Right atrium auricular region (tissue), 2 donors: ENCODE results near the gene MAPT. TPM values are rescaled to one million over a fixed set of nuclear protein-coding genes. Genes with fewer than 3 reads are reported as not detected.

Experiments
- DNase-seq: peaks from one replicate; pipeline ENCODE4 v3.0.0-alpha.2; 2019; ENCODE audit warnings: low spot score
- H3K27ac ChIP-seq, 2 donors: fragments of 200-600 bp; sonication (generic); 1 replicate in 1 of 2; 2 replicates in 1 of 2; pipeline ENCODE4 v1.5.1; 2016 to 2019
- H3K27me3 ChIP-seq, 2 donors: fragments of 200-600 bp; sonication (generic); one replicate each; pipeline versions ENCODE4 v1.5.1 to v1.6.0; 2017 to 2019
- H3K36me3 ChIP-seq: fragments of 200-600 bp; sonication (generic); one replicate; pipeline ENCODE4 v1.5.1; 2016
- H3K4me1 ChIP-seq, 2 donors: fragments of 200-600 bp; sonication (generic); one replicate each; pipeline versions ENCODE4 v1.5.1 to v1.6.0; 2017 to 2019
- H3K4me3 ChIP-seq, 2 donors: fragments of 200-600 bp; sonication (generic); 1 replicate in 1 of 2; 2 replicates in 1 of 2; pipeline ENCODE4 v1.5.1; 2017 to 2019; ENCODE audit warnings: mild to moderate bottlenecking in 1 of 2, moderate library complexity in 1 of 2
- H3K9me3 ChIP-seq, 2 donors: fragments of 200-600 bp; sonication (generic); one replicate each; pipeline ENCODE4 v1.5.1; 2019
- CTCF ChIP-seq, 2 donors: fragments of 200-600 bp; sonication (generic); IDR thresholded peaks; one replicate each; pipeline ENCODE4 v1.5.1; 2019; ENCODE audit warnings: antibody characterized with exemption in 2 of 2
- total RNA-seq, 2 donors: library from RNA; depleted of rRNA; stranded (reverse); fragments of >200 nt; gene quantifications; one replicate each; pipeline ENCODE4 v1.1.0, GENCODE V29; 2016

MAPT gene
- total RNA-seq, 2 donors from 2014 or later: 7.8 to 23.0 TPM

- peaks cover 0 to 8% of the 10 kb centered on the region in 2 donors for H3K4me1 ChIP-seq
- no peaks in the 10 kb centered on the region for H3K9me3 ChIP-seq
- H3K27me3 ChIP-seq: no peaks in the 10 kb centered on the region
- H3K4me3 ChIP-seq: no peak overlapping the region
- H3K36me3 ChIP-seq: no peaks in the 10 kb centered on the region
- TF ChIP-seq CTCF (IDR thresholded peaks at IDR 0.05): no peak
- no peak overlapping the region for H3K27ac ChIP-seq
- DNase-seq: no peak
Observed at GRCh38 chr17:45973946-45974859, 79.8 kb downstream of the MAPT start.

GRCh38 chr17:45974916-45975630 lies 80.7 kb downstream of the MAPT start:
- no peak for TF ChIP-seq CTCF (IDR thresholded peaks at IDR 0.05)
- peaks cover 0 to 8% of the 10 kb centered on the region in 2 donors for H3K4me1 ChIP-seq
- H3K27ac ChIP-seq: no peak overlapping the region
- H3K27me3 ChIP-seq: no peaks in the 10 kb centered on the region
- no peak for DNase-seq
- H3K4me3 ChIP-seq: no peak overlapping the region
- H3K36me3 ChIP-seq: no peaks in the 10 kb centered on the region
- no peaks in the 10 kb centered on the region for H3K9me3 ChIP-seq

- H3K4me1 ChIP-seq: peaks cover 0 to 8% of the 10 kb centered on the region in 2 donors
- H3K9me3 ChIP-seq: no peaks in the 10 kb centered on the region
- no peak overlapping the region for H3K27ac ChIP-seq
- no peak for TF ChIP-seq CTCF (IDR thresholded peaks at IDR 0.05)
- H3K27me3 ChIP-seq: no peaks in the 10 kb centered on the region
- no peaks in the 10 kb centered on the region for H3K36me3 ChIP-seq
- H3K4me3 ChIP-seq: no peak overlapping the region
- DNase-seq: no peak
Observed at GRCh38 chr17:45975640-45976295, 81.4 kb downstream of the MAPT start.

- Histone ChIP-seq H3K4me3 (no peak overlapping the region), H3K9me3 (no peaks in the 10 kb centered on the region), H3K4me1 (peaks cover 0 to 8% of the 10 kb centered on the region in 2 donors), H3K27me3 (no peaks in the 10 kb centered on the region), H3K36me3 (no peaks in the 10 kb centered on the region), H3K27ac (no peak overlapping the region)
- TF ChIP-seq CTCF (IDR thresholded peaks at IDR 0.05): no peak
- no peak for DNase-seq
Observed at GRCh38 chr17:45976391-45976754, 82.0 kb downstream of the MAPT start.

GRCh38 chr17:45976755-45977505 lies 82.6 kb downstream of the MAPT start:
- Histone ChIP-seq H3K27me3 (no peaks in the 10 kb centered on the region), H3K4me3 (no peak overlapping the region), H3K36me3 (no peaks in the 10 kb centered on the region), H3K4me1 (peaks cover 0 to 8% of the 10 kb centered on the region in 2 donors), H3K27ac (no peak overlapping the region), H3K9me3 (no peaks in the 10 kb centered on the region)
- DNase-seq: no peak
- no peak for TF ChIP-seq CTCF (IDR thresholded peaks at IDR 0.05)
